ENCODE measurements around the gene EVA1A. TPM values are rescaled to one million over a fixed set of nuclear protein-coding genes. Genes with fewer than 3 reads are reported as not detected.

The EVA1A gene
- polyA plus RNA-seq, 3 donors from 2014 or later = not detected

- Mint-ChIP-seq H3K27me3 (ENCODE audit: low read depth in 3 of 3) (peaks cover 0 to 1% (median 0%) of the 10 kb centered on the region in 3 donors), H3K27ac (no peak overlapping the region), H3K4me1 (no peaks in the 10 kb centered on the region), H3K9me3 (peaks cover 0 to 5% (median 1%) of the 10 kb centered on the region in 6 donors), H3K4me3 (no peak overlapping the region), H3K36me3 (no peaks in the 10 kb centered on the region)
- no peak for DNase-seq
Observed at GRCh38 chr2:75521225-75521872, 39.4 kb downstream of the EVA1A start.

- H3K4me1 Mint-ChIP-seq = no peaks in the 10 kb centered on the region
- peaks cover 0 to 1% (median 0%) of the 10 kb centered on the region in 3 donors for H3K27me3 Mint-ChIP-seq (ENCODE audit: low read depth in 3 of 3)
- peaks cover 0 to 5% (median 1%) of the 10 kb centered on the region in 6 donors for H3K9me3 Mint-ChIP-seq
- no peak overlapping the region for H3K4me3 Mint-ChIP-seq
- DNase-seq = no peak
- no peaks in the 10 kb centered on the region for H3K36me3 Mint-ChIP-seq
- no peak overlapping the region for H3K27ac Mint-ChIP-seq
Observed at GRCh38 chr2:75519843-75520242, 40.9 kb downstream of the EVA1A start.

GRCh38 chr2:75518638-75519465 is 41.9 kb downstream of the EVA1A start:
- Mint-ChIP-seq H3K27me3 (ENCODE audit: low read depth in 3 of 3) (peaks cover 1 to 4% (median 2%) of the 10 kb centered on the region in 3 donors), H3K4me3 (no peak overlapping the region), H3K27ac (no peak overlapping the region), H3K9me3 (peaks cover 0 to 5% (median 1%) of the 10 kb centered on the region in 6 donors), H3K36me3 (no peaks in the 10 kb centered on the region), H3K4me1 (no peaks in the 10 kb centered on the region)
- no peak for DNase-seq

- Mint-ChIP-seq H3K4me1 (no peaks in the 10 kb centered on the region), H3K9me3 (peaks cover 2 to 9% (median 5%) of the 10 kb centered on the region in 6 donors), H3K36me3 (no peaks in the 10 kb centered on the region), H3K4me3 (no peak overlapping the region), H3K27me3 (ENCODE audit: low read depth in 3 of 3) (peaks cover 0 to 4% (median 2%) of the 10 kb centered on the region in 3 donors), H3K27ac (no peak overlapping the region)
- DNase-seq = no peak
Observed at GRCh38 chr2:75517547-75518230, 43.0 kb downstream of the EVA1A start.

DNA sequence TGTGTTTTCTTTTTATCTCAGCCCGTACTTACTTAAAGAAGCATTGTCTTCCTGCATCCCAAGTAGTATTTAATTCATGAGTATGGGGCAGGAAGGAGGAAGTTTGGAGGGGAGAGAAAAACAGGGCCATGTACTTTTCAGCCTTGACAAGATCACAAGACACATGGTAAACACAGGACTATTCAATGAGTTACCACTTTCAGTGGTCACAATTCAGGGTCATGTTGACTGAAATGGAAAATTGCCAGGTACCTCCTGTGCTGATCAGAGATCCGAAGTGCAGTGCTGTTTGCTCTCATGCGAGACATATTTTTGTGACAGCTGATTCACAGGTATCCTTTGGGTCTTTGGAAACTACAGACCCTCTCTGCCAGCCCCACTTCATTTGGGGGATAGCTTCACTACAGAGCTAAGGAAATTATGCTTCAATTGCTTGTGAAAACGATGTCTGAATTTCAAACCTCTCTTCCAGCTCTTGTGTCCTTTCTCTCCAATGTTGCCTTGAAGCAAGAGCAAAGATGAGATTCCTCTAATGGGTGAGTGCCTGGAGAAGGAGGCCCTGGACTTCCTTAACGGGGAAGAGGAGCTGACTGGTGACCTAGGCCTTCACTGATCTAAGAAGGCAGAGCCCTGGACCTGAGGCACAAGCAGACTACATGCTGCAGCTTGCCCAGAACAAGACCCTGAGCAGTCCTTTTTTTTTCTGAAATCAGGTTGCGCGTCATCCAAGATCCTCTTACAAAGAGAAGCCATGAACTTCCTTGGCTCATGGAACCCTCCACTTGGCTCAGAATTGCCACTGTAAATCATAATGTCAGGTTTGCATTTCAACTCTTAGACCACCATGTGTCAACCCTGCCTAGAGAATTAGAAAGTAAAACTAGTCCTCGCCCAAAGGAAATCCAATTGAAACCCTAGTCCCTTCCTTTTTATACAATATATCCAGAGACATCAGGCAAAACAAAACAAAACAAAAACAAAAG is 44.1 kb downstream of the EVA1A start:
- H3K9me3 Mint-ChIP-seq = peaks cover 3 to 18% (median 8%) of the 10 kb centered on the region in 6 donors
- H3K27ac Mint-ChIP-seq = no peak overlapping the region
- no peak for DNase-seq
- no peaks in the 10 kb centered on the region for H3K36me3 Mint-ChIP-seq
- H3K4me1 Mint-ChIP-seq = no peaks in the 10 kb centered on the region
- peaks cover 0 to 4% (median 2%) of the 10 kb centered on the region in 3 donors for H3K27me3 Mint-ChIP-seq (ENCODE audit: low read depth in 3 of 3)
- H3K4me3 Mint-ChIP-seq = no peak overlapping the region

- no peak for DNase-seq
- H3K27me3 Mint-ChIP-seq (ENCODE audit: low read depth in 3 of 3) = peaks cover 0 to 4% (median 2%) of the 10 kb centered on the region in 3 donors
- H3K36me3 Mint-ChIP-seq = no peaks in the 10 kb centered on the region
- peaks cover 3 to 19% (median 9%) of the 10 kb centered on the region in 6 donors for H3K9me3 Mint-ChIP-seq
- H3K27ac Mint-ChIP-seq = no peak overlapping the region
- H3K4me3 Mint-ChIP-seq = no peak overlapping the region
- no peaks in the 10 kb centered on the region for H3K4me1 Mint-ChIP-seq
Observed at GRCh38 chr2:75515584-75516368, 45.0 kb downstream of the EVA1A start.

DNA sequence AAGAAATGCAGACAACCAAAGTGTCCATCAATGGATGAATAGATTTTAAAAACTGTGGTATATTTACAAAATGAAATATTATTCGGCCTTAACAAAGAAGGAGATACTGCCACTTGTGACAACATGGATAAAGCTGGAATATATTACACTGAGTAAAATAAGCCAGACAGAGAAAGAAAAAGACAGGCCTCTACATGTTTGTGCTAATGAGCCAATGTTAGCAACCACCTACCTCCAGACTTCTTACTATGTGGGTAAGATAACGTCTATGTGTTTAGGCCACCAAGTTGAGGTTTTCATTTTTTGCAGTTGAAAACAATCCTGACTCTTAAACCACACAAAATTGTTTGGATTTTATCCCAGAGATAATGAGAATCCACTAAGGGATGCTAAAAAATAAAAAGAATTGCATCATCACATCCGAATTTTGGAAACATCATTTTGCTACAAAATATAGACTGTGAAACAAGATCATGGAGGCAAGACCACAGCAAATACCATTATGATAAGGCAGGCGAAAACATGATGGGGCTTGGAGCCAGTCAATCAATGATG is 47.0 kb downstream of the EVA1A start:
- Mint-ChIP-seq H3K9me3 (peaks cover 3 to 27% (median 6%) of the 10 kb centered on the region in 6 donors), H3K27me3 (ENCODE audit: low read depth in 3 of 3) (peaks cover 0 to 4% (median 2%) of the 10 kb centered on the region in 3 donors), H3K27ac (no peak overlapping the region), H3K36me3 (no peaks in the 10 kb centered on the region), H3K4me3 (no peak overlapping the region), H3K4me1 (no peaks in the 10 kb centered on the region)
- no peak for DNase-seq

- Mint-ChIP-seq H3K4me1 (no peaks in the 10 kb centered on the region), H3K27me3 (ENCODE audit: low read depth in 3 of 3) (peaks cover 0 to 4% (median 2%) of the 10 kb centered on the region in 3 donors), H3K36me3 (no peaks in the 10 kb centered on the region), H3K9me3 (peaks cover 1 to 30% (median 7%) of the 10 kb centered on the region in 6 donors), H3K27ac (no peak overlapping the region), H3K4me3 (no peak overlapping the region)
- DNase-seq = no peak
Observed at GRCh38 chr2:75512455-75513212, 48.1 kb downstream of the EVA1A start.

DNA sequence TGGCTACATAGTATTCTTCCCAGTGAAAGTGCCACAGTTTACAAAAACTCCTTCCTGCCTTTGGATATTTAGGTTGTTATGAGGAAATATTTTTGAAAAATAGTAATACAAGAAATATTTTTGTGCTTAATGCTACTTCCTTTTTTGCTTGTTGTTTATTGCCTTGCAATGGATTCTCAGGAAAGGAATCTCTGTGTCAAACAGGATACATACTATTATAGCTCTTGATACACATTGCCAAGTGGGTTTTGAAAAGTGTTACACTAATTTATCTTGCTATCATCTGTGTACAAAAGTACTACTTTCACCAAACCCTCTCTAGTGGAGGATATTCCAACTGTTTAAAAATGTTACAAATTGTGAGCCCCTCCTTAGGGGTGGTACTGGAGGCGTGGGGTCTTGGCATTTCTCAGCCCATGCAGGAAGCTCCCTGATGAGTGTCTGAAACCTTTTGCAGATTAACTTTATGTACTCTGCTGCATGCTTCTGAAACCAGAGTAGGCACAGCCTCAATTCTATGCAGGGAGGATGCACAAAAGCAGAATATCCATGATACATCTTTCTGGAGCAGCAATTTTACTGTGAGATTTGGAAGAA is 54.5 kb downstream of the EVA1A start:
- Mint-ChIP-seq H3K27me3 (ENCODE audit: low read depth in 3 of 3) (peaks cover 0 to 2% (median 1%) of the 10 kb centered on the region in 3 donors), H3K4me3 (no peak overlapping the region), H3K27ac (no peak overlapping the region), H3K4me1 (no peaks in the 10 kb centered on the region), H3K9me3 (peaks cover 0 to 11% (median under 1%) of the 10 kb centered on the region in 6 donors), H3K36me3 (no peaks in the 10 kb centered on the region)
- no peak for DNase-seq

DNA sequence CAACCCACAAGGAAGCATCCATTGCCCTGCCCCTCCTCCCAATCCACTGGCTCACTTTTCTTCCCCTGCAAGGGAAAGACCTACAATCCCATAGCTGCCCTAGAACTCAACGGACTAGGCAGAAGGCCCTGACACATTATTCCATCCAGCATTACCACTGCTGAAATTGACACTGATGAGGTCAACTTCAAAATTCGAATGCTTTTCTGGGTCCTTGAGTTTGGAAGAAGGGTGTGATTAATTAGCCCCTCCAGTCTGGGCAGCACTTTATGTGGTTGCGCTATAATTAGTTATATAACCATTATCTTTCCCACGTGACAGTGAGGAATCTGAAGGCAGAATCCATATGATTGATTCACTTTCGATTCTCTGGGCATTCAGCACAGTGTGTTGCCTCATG is 55.7 kb downstream of the EVA1A start:
- Mint-ChIP-seq H3K4me1 (no peaks in the 10 kb centered on the region), H3K27ac (no peak overlapping the region), H3K27me3 (ENCODE audit: low read depth in 3 of 3) (peaks cover 0 to 4% (median 1%) of the 10 kb centered on the region in 3 donors), H3K9me3 (peaks cover 0 to 11% (median under 1%) of the 10 kb centered on the region in 6 donors), H3K36me3 (no peaks in the 10 kb centered on the region), H3K4me3 (no peak overlapping the region)
- DNase-seq = no peak

GRCh38 chr2:75503048-75503607 is 57.6 kb downstream of the EVA1A start:
- Mint-ChIP-seq H3K4me1 (no peaks in the 10 kb centered on the region), H3K4me3 (no peak overlapping the region), H3K27ac (no peak overlapping the region), H3K27me3 (ENCODE audit: low read depth in 3 of 3) (peaks cover 0 to 4% (median 1%) of the 10 kb centered on the region in 3 donors), H3K9me3 (peaks cover 0 to 2% (median 0%) of the 10 kb centered on the region in 6 donors), H3K36me3 (no peaks in the 10 kb centered on the region)
- no peak for DNase-seq

All from immature natural killer cell (primary cell).